Progenitor cell of endocrine pancreas (in vitro differentiated cells): Measurements from ENCODE around the gene TBKBP1. TPM values are rescaled to one million over a fixed set of nuclear protein-coding genes. Genes with fewer than 3 reads are reported as not detected.

Experiments
- DNase-seq: peaks from one replicate; pipeline ENCODE4 v3.0.0; 2021; ENCODE audit warnings: low spot score; ENCODE audit not compliant: unreplicated experiment
- H3K27ac Mint-ChIP-seq: 2 replicates; pipeline ENCODE4 v1.8.0; 2021; ENCODE audit warnings: mild to moderate bottlenecking, moderate library complexity, mixed read lengths
- H3K27me3 Mint-ChIP-seq: 2 replicates; pipeline ENCODE4 v1.8.0; 2021; ENCODE audit warnings: mixed read lengths
- H3K36me3 Mint-ChIP-seq: 2 replicates; pipeline ENCODE4 v1.8.0; 2022; ENCODE audit warnings: mixed read lengths; ENCODE audit not compliant: insufficient read depth
- H3K4me1 Mint-ChIP-seq: 2 replicates; pipeline ENCODE4 v1.8.0; 2021; ENCODE audit warnings: low read depth, mixed read lengths
- H3K4me3 Mint-ChIP-seq: 2 replicates; pipeline ENCODE4 v1.8.0; 2021; ENCODE audit warnings: low read depth, mild to moderate bottlenecking, moderate library complexity, mixed read lengths
- H3K9me3 Mint-ChIP-seq: 2 replicates; pipeline ENCODE4 v1.8.0; 2021; ENCODE audit warnings: low read depth, mixed read lengths
- CTCF ChIP-seq: fragments of 200-600 bp; sonication (generic); IDR thresholded peaks from one replicate; pipeline ENCODE4 v1.5.0; 2021; ENCODE audit warnings: antibody characterized with exemption, mild to moderate bottlenecking; ENCODE audit not compliant: unreplicated experiment
- total RNA-seq: library from RNA; stranded (reverse); gene quantifications from 2 replicates; pipeline ENCODE4 v1.2.1, GENCODE V29; 2021

Gene TBKBP1
- total RNA-seq, 1 donor from 2014 or later: 21.7 TPM

GRCh38 chr17:47720754-47721533 lies 27.0 kb downstream of the TBKBP1 start:
- Mint-ChIP-seq H3K36me3 (no peaks in the 10 kb centered on the region), H3K27me3 (peaks cover 91% of the 10 kb centered on the region)

DNA sequence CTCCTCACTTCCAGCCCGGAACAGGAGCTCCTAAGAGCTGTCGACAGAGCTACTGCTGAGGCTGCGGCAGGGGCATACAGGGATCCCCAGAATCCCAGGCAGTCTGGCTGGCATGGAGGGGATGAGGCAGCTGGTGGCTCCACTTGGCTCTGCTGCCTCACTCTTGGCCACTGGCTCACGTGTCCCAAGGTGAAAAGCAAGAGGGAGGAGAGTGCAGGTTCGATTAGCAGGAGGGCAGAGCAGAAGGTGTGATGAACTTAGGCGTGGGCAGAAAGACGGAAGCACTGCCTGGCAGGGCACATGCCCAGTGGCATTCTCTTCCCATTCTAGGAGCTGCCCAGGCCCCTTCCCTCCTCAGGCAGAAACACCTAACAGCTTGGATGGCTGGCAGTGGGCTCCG lies 27.8 kb downstream of the TBKBP1 start:
- TF ChIP-seq CTCF: no peak
- no peak overlapping the region for H3K4me3 Mint-ChIP-seq
- H3K27me3 Mint-ChIP-seq: peaks cover 93% of the 10 kb centered on the region
- no peaks in the 10 kb centered on the region for H3K4me1 Mint-ChIP-seq
- no peak for DNase-seq
- H3K27ac Mint-ChIP-seq: no peak overlapping the region
- no peaks in the 10 kb centered on the region for H3K36me3 Mint-ChIP-seq
- no peaks in the 10 kb centered on the region for H3K9me3 Mint-ChIP-seq

More at GRCh38 chr17:47720754-47721533, 27.0 kb downstream of the TBKBP1 start:
- no peak for DNase-seq
- Mint-ChIP-seq H3K4me1 (no peaks in the 10 kb centered on the region), H3K27ac (no peak overlapping the region), H3K9me3 (no peaks in the 10 kb centered on the region), H3K4me3 (no peak overlapping the region)
- TF ChIP-seq CTCF: no peak

DNA sequence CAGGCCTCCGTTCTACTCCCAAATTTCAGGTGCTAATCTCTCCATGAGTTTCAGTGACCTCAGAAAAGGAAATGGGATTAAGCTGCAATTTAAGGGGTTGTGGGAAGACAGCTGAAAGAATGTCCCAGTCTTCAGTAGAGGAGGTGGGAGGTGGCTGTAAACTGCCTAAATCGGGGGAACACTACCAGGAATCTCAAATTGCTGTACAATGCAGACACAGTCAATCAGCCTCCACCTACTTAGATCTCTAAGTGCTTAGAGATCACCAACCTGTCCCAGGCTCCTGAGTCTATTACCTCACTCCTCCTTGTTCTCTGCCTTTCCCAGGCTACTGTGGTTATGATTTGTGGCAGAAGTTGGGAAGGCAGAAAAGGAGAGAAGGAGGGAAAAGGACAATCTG lies 30.7 kb downstream of the TBKBP1 start:
- Mint-ChIP-seq H3K27ac (no peak overlapping the region), H3K27me3 (peaks cover 85% of the 10 kb centered on the region), H3K4me3 (no peak overlapping the region), H3K9me3 (no peaks in the 10 kb centered on the region), H3K36me3 (no peaks in the 10 kb centered on the region), H3K4me1 (no peaks in the 10 kb centered on the region)
- no peak for TF ChIP-seq CTCF
- DNase-seq: no peak

- Mint-ChIP-seq H3K9me3 (no peaks in the 10 kb centered on the region), H3K27ac (no peak overlapping the region), H3K36me3 (no peaks in the 10 kb centered on the region), H3K4me3 (no peak overlapping the region), H3K4me1 (no peaks in the 10 kb centered on the region), H3K27me3 (peaks cover 83% of the 10 kb centered on the region)
- TF ChIP-seq CTCF: no peak
- DNase-seq: no peak
Measured at GRCh38 chr17:47725446-47726111, 31.6 kb downstream of the TBKBP1 start.

GRCh38 chr17:47726796-47727703 lies 33.1 kb downstream of the TBKBP1 start:
- H3K36me3 Mint-ChIP-seq: no peaks in the 10 kb centered on the region
- no peak for DNase-seq
- H3K27me3 Mint-ChIP-seq: peaks cover 82% of the 10 kb centered on the region
- H3K4me1 Mint-ChIP-seq: no peaks in the 10 kb centered on the region
- no peak overlapping the region for H3K27ac Mint-ChIP-seq
- no peak for TF ChIP-seq CTCF
- no peaks in the 10 kb centered on the region for H3K9me3 Mint-ChIP-seq
- no peak overlapping the region for H3K4me3 Mint-ChIP-seq
